ENCODE measurements around the gene TTC12.

The TTC12 gene

GRCh38 chr11:113274713-113275582 lies 39.4 kb upstream of the TTC12 start:
- Histone ChIP-seq H3K36me3 (ENCODE audit: insufficient read depth, low read length) (no peaks in the 10 kb centered on the region), H3K4me3 (ENCODE audit: low read depth in 1 of 2, low read length in 2 of 2) (no peak overlapping the region), H3K9me3 (ENCODE audit: low read length) (no peaks in the 10 kb centered on the region), H3K4me1 (ENCODE audit: insufficient read depth, low read length) (no peaks in the 10 kb centered on the region), H3K9ac (ENCODE audit: low read length) (no peak overlapping the region), H3K27me3 (ENCODE audit: control insufficient read depth in 1 of 2, insufficient read depth in 2 of 2, low read length in 2 of 2) (no peaks in the 10 kb centered on the region), H3K27ac (ENCODE audit: low read depth, low read length) (no peak overlapping the region)

- H3K4me3 ChIP-seq (ENCODE audit: low read depth in 1 of 2, low read length in 2 of 2): no peak overlapping the region
- H3K36me3 ChIP-seq (ENCODE audit: insufficient read depth, low read length): no peaks in the 10 kb centered on the region
- H3K27me3 ChIP-seq (ENCODE audit: control insufficient read depth in 1 of 2, insufficient read depth in 2 of 2, low read length in 2 of 2): no peaks in the 10 kb centered on the region
- H3K9ac ChIP-seq (ENCODE audit: low read length): no peak overlapping the region
- no peak overlapping the region for H3K27ac ChIP-seq (ENCODE audit: low read depth, low read length)
- no peaks in the 10 kb centered on the region for H3K4me1 ChIP-seq (ENCODE audit: insufficient read depth, low read length)
- no peaks in the 10 kb centered on the region for H3K9me3 ChIP-seq (ENCODE audit: low read length)
Measured at GRCh38 chr11:113275602-113276001, 38.8 kb upstream of the TTC12 start.

GRCh38 chr11:113276466-113276865 lies 37.9 kb upstream of the TTC12 start:
- Histone ChIP-seq H3K4me3 (ENCODE audit: low read depth in 1 of 2, low read length in 2 of 2) (no peak overlapping the region), H3K27me3 (ENCODE audit: control insufficient read depth in 1 of 2, insufficient read depth in 2 of 2, low read length in 2 of 2) (no peaks in the 10 kb centered on the region), H3K4me1 (ENCODE audit: insufficient read depth, low read length) (no peaks in the 10 kb centered on the region), H3K36me3 (ENCODE audit: insufficient read depth, low read length) (no peaks in the 10 kb centered on the region), H3K9me3 (ENCODE audit: low read length) (no peaks in the 10 kb centered on the region), H3K27ac (ENCODE audit: low read depth, low read length) (no peak overlapping the region), H3K9ac (ENCODE audit: low read length) (no peak overlapping the region)

- no peak overlapping the region for H3K9ac ChIP-seq (ENCODE audit: low read length)
- H3K4me3 ChIP-seq (ENCODE audit: low read depth in 1 of 2, low read length in 2 of 2): no peak overlapping the region
Measured at GRCh38 chr11:113277907-113278306, 36.5 kb upstream of the TTC12 start.

GRCh38 chr11:113278481-113278880 lies 35.9 kb upstream of the TTC12 start:
- H3K4me3 ChIP-seq (ENCODE audit: low read depth in 1 of 2, low read length in 2 of 2): no peak overlapping the region
- no peaks in the 10 kb centered on the region for H3K27me3 ChIP-seq (ENCODE audit: control insufficient read depth in 1 of 2, insufficient read depth in 2 of 2, low read length in 2 of 2)
- no peaks in the 10 kb centered on the region for H3K9me3 ChIP-seq (ENCODE audit: low read length)
- H3K27ac ChIP-seq (ENCODE audit: low read depth, low read length): no peak overlapping the region
- no peaks in the 10 kb centered on the region for H3K36me3 ChIP-seq (ENCODE audit: insufficient read depth, low read length)
- no peaks in the 10 kb centered on the region for H3K4me1 ChIP-seq (ENCODE audit: insufficient read depth, low read length)
- H3K9ac ChIP-seq (ENCODE audit: low read length): no peak overlapping the region

More at GRCh38 chr11:113277907-113278306, 36.5 kb upstream of the TTC12 start:
- Histone ChIP-seq H3K36me3 (ENCODE audit: insufficient read depth, low read length) (no peaks in the 10 kb centered on the region), H3K4me1 (ENCODE audit: insufficient read depth, low read length) (no peaks in the 10 kb centered on the region), H3K9me3 (ENCODE audit: low read length) (no peaks in the 10 kb centered on the region), H3K27me3 (ENCODE audit: control insufficient read depth in 1 of 2, insufficient read depth in 2 of 2, low read length in 2 of 2) (no peaks in the 10 kb centered on the region), H3K27ac (ENCODE audit: low read depth, low read length) (no peak overlapping the region)

- H3K27me3 ChIP-seq (ENCODE audit: control insufficient read depth in 1 of 2, insufficient read depth in 2 of 2, low read length in 2 of 2): no peaks in the 10 kb centered on the region
- H3K4me1 ChIP-seq (ENCODE audit: insufficient read depth, low read length): no peaks in the 10 kb centered on the region
- no peak overlapping the region for H3K27ac ChIP-seq (ENCODE audit: low read depth, low read length)
- H3K9ac ChIP-seq (ENCODE audit: low read length): no peak overlapping the region
- no peaks in the 10 kb centered on the region for H3K9me3 ChIP-seq (ENCODE audit: low read length)
- H3K36me3 ChIP-seq (ENCODE audit: insufficient read depth, low read length): no peaks in the 10 kb centered on the region
- H3K4me3 ChIP-seq (ENCODE audit: low read depth in 1 of 2, low read length in 2 of 2): no peak overlapping the region
Measured at GRCh38 chr11:113278925-113279324, 35.5 kb upstream of the TTC12 start.

- H3K9me3 ChIP-seq (ENCODE audit: low read length): no peaks in the 10 kb centered on the region
- H3K36me3 ChIP-seq (ENCODE audit: insufficient read depth, low read length): no peaks in the 10 kb centered on the region
- no peaks in the 10 kb centered on the region for H3K4me1 ChIP-seq (ENCODE audit: insufficient read depth, low read length)
- no peak overlapping the region for H3K27ac ChIP-seq (ENCODE audit: low read depth, low read length)
- H3K27me3 ChIP-seq (ENCODE audit: control insufficient read depth in 1 of 2, insufficient read depth in 2 of 2, low read length in 2 of 2): no peaks in the 10 kb centered on the region
- H3K4me3 ChIP-seq (ENCODE audit: low read depth in 1 of 2, low read length in 2 of 2): no peak overlapping the region
- no peak overlapping the region for H3K9ac ChIP-seq (ENCODE audit: low read length)
Measured at GRCh38 chr11:113279591-113279990, 34.8 kb upstream of the TTC12 start.

- no peak overlapping the region for H3K27ac ChIP-seq (ENCODE audit: low read depth, low read length)
- no peaks in the 10 kb centered on the region for H3K27me3 ChIP-seq (ENCODE audit: control insufficient read depth in 1 of 2, insufficient read depth in 2 of 2, low read length in 2 of 2)
- H3K9ac ChIP-seq (ENCODE audit: low read length): no peak overlapping the region
- no peaks in the 10 kb centered on the region for H3K4me1 ChIP-seq (ENCODE audit: insufficient read depth, low read length)
- no peak overlapping the region for H3K4me3 ChIP-seq (ENCODE audit: low read depth in 1 of 2, low read length in 2 of 2)
- no peaks in the 10 kb centered on the region for H3K36me3 ChIP-seq (ENCODE audit: insufficient read depth, low read length)
- no peaks in the 10 kb centered on the region for H3K9me3 ChIP-seq (ENCODE audit: low read length)
Measured at GRCh38 chr11:113281052-113281725, 33.2 kb upstream of the TTC12 start.

- Histone ChIP-seq H3K36me3 (ENCODE audit: insufficient read depth, low read length) (no peaks in the 10 kb centered on the region), H3K27me3 (ENCODE audit: control insufficient read depth in 1 of 2, insufficient read depth in 2 of 2, low read length in 2 of 2) (no peaks in the 10 kb centered on the region), H3K9ac (ENCODE audit: low read length) (no peak overlapping the region), H3K9me3 (ENCODE audit: low read length) (no peaks in the 10 kb centered on the region), H3K27ac (ENCODE audit: low read depth, low read length) (no peak overlapping the region), H3K4me3 (ENCODE audit: low read depth in 1 of 2, low read length in 2 of 2) (no peak overlapping the region), H3K4me1 (ENCODE audit: insufficient read depth, low read length) (peaks cover 6% of the 10 kb centered on the region)
Measured at GRCh38 chr11:113282898-113283437, 31.4 kb upstream of the TTC12 start.

GRCh38 chr11:113283881-113284280 lies 30.5 kb upstream of the TTC12 start:
- Histone ChIP-seq H3K4me1 (ENCODE audit: insufficient read depth, low read length) (peaks cover 6% of the 10 kb centered on the region), H3K9ac (ENCODE audit: low read length) (no peak overlapping the region), H3K27ac (ENCODE audit: low read depth, low read length) (no peak overlapping the region), H3K27me3 (ENCODE audit: control insufficient read depth in 1 of 2, insufficient read depth in 2 of 2, low read length in 2 of 2) (no peaks in the 10 kb centered on the region), H3K36me3 (ENCODE audit: insufficient read depth, low read length) (no peaks in the 10 kb centered on the region), H3K9me3 (ENCODE audit: low read length) (no peaks in the 10 kb centered on the region), H3K4me3 (ENCODE audit: low read depth in 1 of 2, low read length in 2 of 2) (no peak overlapping the region)

GRCh38 chr11:113286009-113286408 lies 28.4 kb upstream of the TTC12 start:
- Histone ChIP-seq H3K9me3 (ENCODE audit: low read length) (no peaks in the 10 kb centered on the region), H3K9ac (ENCODE audit: low read length) (no peak overlapping the region), H3K27ac (ENCODE audit: low read depth, low read length) (no peak overlapping the region), H3K27me3 (ENCODE audit: control insufficient read depth in 1 of 2, insufficient read depth in 2 of 2, low read length in 2 of 2) (no peaks in the 10 kb centered on the region), H3K4me3 (ENCODE audit: low read depth in 1 of 2, low read length in 2 of 2) (no peak overlapping the region), H3K36me3 (ENCODE audit: insufficient read depth, low read length) (no peaks in the 10 kb centered on the region), H3K4me1 (ENCODE audit: insufficient read depth, low read length) (peaks cover 6% of the 10 kb centered on the region)
